ENCODE data around the gene C2orf49. TPM values are rescaled to one million over a fixed set of nuclear protein-coding genes. Genes with fewer than 3 reads are reported as not detected.

The C2orf49 gene
- 10 to 100 TPM; 12.7 to 14.0 TPM for total RNA-seq
- long read RNA-seq, donor 1, full-length matches to known transcripts = 5 of 9 reads
- long read RNA-seq, donor 1, partial matches to known transcripts = 1 of 9 reads
- long read RNA-seq, donor 1, other reads (novel, unspliced or antisense) = 3 of 9 reads
- long read RNA-seq, donor 2, full-length matches to known transcripts = 3 of 4 reads
- long read RNA-seq, donor 2, partial matches to known transcripts = 1 of 4 reads
- long read RNA-seq, donor 2, other reads (novel, unspliced or antisense) = 0 of 4 reads

- peak; percentile 97 for DNase-seq (ENCODE audit: low spot score)
- intact Hi-C loops (cut with DNase I) = no loop called here
Measured at GRCh38 chr2:105337122-105338019, at the start of gene C2orf49. TSS of gene C2orf49 (plus strand) at chr2:105337540. CDS start at chr2:105337588, 48 bp downstream.

DNA sequence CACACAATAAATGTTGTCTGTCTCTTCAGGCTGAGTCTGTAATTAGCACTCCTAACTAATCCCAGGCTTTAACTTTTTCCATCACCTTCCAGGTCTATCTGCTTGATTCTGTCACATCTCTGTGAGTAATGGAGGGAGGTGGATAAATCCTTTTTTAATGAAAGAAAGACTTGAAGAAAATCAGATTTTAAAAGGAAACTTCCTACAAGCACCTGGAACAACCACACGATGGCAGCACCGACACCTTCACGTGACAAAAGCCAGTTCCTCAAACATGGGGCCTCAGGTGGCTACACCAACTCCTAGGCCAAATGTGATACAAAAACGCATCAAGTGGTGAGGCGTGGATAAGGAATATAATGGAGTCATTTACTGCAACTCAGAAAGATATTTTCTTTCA lies 49.6 kb upstream of the C2orf49 start:
- no peak for DNase-seq (ENCODE audit: low spot score)
- intact Hi-C loops (cut with DNase I) = no loop called here

DNA sequence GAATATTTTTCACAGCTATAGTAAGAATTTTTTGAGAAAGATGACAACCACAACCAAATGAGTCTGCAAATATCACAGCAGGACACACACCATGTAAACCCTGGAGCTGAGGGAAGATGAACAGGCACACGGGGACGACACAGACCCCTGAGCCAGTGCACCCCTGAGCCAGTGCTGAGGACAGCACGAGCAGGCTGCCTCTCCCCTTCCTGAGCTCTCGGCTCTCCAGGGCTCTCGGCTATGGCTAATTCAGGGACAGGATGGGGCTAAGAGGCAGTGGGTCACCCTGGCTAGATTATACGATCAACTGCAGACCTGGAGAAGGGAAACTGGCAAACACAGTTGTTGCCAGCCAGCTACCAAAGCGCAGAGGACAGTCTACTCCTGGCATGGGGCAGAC lies 49.2 kb upstream of the C2orf49 start:
- no peak for DNase-seq (ENCODE audit: low spot score)
- intact Hi-C loops (cut with DNase I) = no loop called here

- DNase-seq (ENCODE audit: low spot score) = no peak
Measured at GRCh38 chr2:105290981-105291660, 46.2 kb upstream of the C2orf49 start.

GRCh38 chr2:105291981-105292380 lies 45.4 kb upstream of the C2orf49 start:
- intact Hi-C loops (cut with DNase I) = no loop called here
- DNase-seq (ENCODE audit: low spot score) = no peak

More at GRCh38 chr2:105290981-105291660, 46.2 kb upstream of the C2orf49 start:
- intact Hi-C loops (cut with DNase I) = no loop called here

DNA sequence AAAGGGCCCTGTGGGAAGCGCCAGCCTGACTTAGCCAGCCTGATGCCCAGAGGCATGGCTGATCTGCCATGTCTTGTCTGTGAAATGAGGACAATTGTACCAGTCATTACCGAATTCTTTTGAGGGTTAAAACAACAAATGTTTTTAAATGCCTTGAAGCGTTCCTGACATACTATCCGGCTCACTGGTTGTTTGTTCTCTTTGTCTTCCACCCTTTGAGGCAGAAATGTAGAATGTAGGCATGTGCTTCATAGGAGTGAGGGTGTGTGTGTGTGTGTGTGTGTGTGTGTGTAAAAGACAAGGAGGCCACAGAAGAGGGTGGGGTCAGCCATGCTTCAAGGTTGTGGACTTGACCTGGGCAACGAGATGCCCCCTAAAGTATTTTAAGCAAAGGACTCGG lies 43.3 kb upstream of the C2orf49 start:
- intact Hi-C loops (cut with DNase I) = no loop called here
- DNase-seq (ENCODE audit: low spot score) = no peak

- intact Hi-C loops (cut with DNase I) = no loop called here
- no peak for DNase-seq (ENCODE audit: low spot score)
Measured at GRCh38 chr2:105294844-105295481, 42.4 kb upstream of the C2orf49 start.

- intact Hi-C loops (cut with DNase I) = no loop called here
- DNase-seq (ENCODE audit: low spot score) = no peak
Measured at GRCh38 chr2:105296017-105296611, 41.2 kb upstream of the C2orf49 start.

DNA sequence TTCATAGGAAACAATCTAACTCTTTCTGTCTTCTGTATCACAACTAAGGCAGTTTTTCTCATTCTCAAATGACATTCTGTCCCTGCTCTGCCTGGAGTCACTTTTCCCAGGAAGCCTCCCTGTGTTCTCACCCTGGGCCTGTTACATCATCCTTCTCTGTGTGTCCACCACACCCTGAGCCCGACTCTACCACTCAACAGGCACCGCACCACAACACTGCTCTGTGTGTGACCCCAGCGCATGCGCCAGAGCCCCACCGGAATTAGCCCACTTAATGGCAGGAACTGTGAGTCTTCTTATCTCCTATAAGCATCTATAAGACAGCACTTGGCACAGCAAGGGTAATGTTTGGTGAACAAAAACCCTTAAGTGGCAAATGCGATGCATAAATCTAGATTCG lies 40.1 kb upstream of the C2orf49 start:
- intact Hi-C loops (cut with DNase I) = no loop called here
- no peak for DNase-seq (ENCODE audit: low spot score)

- no peak for DNase-seq (ENCODE audit: low spot score)
- intact Hi-C loops (cut with DNase I) = no loop called here
Measured at GRCh38 chr2:105298017-105298416, 39.3 kb upstream of the C2orf49 start.

- intact Hi-C loops (cut with DNase I) = no loop called here
- no peak for DNase-seq (ENCODE audit: low spot score)
Measured at GRCh38 chr2:105299290-105299689, 38.0 kb upstream of the C2orf49 start.

DNA sequence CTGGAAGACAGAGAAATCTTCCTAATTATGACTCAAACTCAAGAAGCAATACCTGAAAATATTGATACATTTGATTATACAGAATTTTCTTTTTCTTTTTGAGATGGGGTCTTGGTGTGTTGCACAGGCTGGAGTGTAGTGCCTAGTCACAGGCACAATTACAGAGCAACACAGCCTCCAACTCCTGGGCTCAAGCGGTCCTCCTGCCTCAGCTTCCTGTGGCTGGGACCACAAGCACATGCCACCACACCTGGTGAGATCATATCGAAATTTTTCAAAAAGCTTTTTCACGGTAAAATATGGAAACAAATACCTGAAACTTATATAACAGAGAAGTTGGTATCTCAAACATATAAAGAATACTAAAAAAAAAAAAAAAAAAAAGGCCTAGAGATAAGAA lies 35.7 kb upstream of the C2orf49 start:
- intact Hi-C loops (cut with DNase I) = no loop called here
- DNase-seq (ENCODE audit: low spot score) = no peak

DNA sequence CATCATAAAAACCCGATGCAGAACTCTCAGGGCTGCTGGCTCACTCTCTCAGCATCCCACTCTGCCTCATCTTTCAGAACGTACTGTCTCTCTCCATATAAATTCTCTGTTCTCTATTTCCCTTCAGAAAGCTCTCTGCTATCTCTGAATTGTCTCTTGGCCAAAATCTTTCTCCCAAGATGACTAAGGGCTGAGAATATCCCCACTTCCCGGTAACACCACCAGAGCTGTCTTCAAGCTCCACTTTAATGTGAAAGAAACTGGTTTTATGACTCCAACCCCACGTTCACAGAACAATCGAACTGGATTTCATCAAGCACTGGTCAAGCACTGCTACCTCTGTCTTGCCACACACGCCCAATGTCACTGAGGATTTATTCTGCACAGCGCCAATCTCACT lies 30.2 kb upstream of the C2orf49 start:
- no peak for DNase-seq (ENCODE audit: low spot score)
- intact Hi-C loops (cut with DNase I) = no loop called here

DNA sequence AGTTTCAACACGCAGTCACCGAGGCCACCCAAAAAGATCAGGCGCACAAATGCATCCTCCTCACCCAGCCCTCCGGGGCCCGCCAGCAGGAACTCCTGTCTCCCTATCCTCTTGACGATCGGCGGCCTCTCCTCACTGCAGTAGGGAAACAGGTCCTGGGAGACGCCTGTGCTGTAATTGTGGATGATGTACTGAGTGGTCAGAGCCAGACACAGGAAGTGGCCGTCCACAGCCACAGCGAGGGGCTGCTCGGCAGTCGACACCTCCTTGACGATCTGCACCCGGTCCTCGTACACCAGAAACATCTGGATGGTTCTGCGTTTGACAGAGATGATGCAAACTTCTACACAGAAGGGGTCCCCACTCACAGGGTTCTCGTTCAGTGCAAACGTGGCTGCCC lies 29.8 kb upstream of the C2orf49 start:
- DNase-seq (ENCODE audit: low spot score) = no peak
- intact Hi-C loops (cut with DNase I) = no loop called here

- DNase-seq (ENCODE audit: low spot score) = no peak
- intact Hi-C loops (cut with DNase I) = no loop called here
Measured at GRCh38 chr2:105307962-105308361, 29.4 kb upstream of the C2orf49 start.

- DNase-seq (ENCODE audit: low spot score) = no peak
- intact Hi-C loops (cut with DNase I) = no loop called here
Measured at GRCh38 chr2:105308382-105309146, 28.8 kb upstream of the C2orf49 start.

DNA sequence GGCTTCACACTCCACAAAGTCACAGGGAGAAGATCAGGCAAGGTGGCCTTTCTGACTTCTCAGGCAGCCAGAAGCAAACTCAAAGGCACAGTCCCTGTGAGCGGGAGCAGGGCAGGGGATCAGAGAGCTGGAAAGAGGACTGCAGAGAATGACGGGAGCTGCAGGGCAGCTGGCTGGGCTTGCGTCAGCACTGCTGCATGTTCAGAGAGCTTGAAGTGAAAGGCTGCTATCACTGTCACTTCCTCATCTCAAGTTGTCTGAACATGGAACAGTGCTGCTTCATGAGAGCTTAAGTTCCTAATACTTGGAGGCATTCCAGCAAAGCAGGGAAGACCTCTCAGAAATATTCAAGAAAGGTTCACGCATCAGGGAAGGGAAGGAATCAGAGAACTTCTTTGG lies 28.2 kb upstream of the C2orf49 start:
- intact Hi-C loops (cut with DNase I) = no loop called here

GRCh38 chr2:105313877-105314276 lies 23.5 kb upstream of the C2orf49 start:
- intact Hi-C loops (cut with DNase I) = no loop called here
- DNase-seq (ENCODE audit: low spot score) = no peak

More for the DNA sequence above, 28.2 kb upstream of the C2orf49 start:
- no peak for DNase-seq (ENCODE audit: low spot score)

GRCh38 chr2:105315314-105315713 lies 22.0 kb upstream of the C2orf49 start:
- no peak for DNase-seq (ENCODE audit: low spot score)
- intact Hi-C loops (cut with DNase I) = no loop called here
